Epithelial cell of esophagus (primary cell): ENCODE data around the gene WARS2.

Experiments
- DNase-seq: peaks from one replicate; pipeline ENCODE4 v3.0.0; 2010; ENCODE audit warnings: low read depth
- H3K4me3 ChIP-seq: 2 replicates; pipeline ENCODE4 v1.5.1; 2011; ENCODE audit warnings: mild to moderate bottlenecking, low read length, control low read depth
- CTCF ChIP-seq: IDR thresholded peaks from 2 replicates; pipeline ENCODE4 v1.5.1; 2011; ENCODE audit warnings: low read depth, mild to moderate bottlenecking, low read length, control low read depth, inconsistent platforms; ENCODE audit not compliant: insufficient read depth; ENCODE audit errors: missing control alignments

Gene WARS2

GRCh38 chr1:119007670-119008482, 132.6 kb downstream of the WARS2 start:
- TF ChIP-seq CTCF: no peak
- no peak for DNase-seq
- peak overlapping the region; percentile 26 for H3K4me3 ChIP-seq

GRCh38 chr1:119007339-119007669, 133.1 kb downstream of the WARS2 start:
- no peak for DNase-seq
- no peak for TF ChIP-seq CTCF
- no peak overlapping the region for H3K4me3 ChIP-seq

GRCh38 chr1:119006406-119007279, 133.8 kb downstream of the WARS2 start:
- TF ChIP-seq CTCF: no peak
- H3K4me3 ChIP-seq: no peak overlapping the region

GRCh38 chr1:119005724-119006405, 134.6 kb downstream of the WARS2 start:
- H3K4me3 ChIP-seq: no peak overlapping the region
- DNase-seq: no peak
- TF ChIP-seq CTCF: no peak

More at GRCh38 chr1:119006406-119007279, 133.8 kb downstream of the WARS2 start:
- DNase-seq: no peak

- no peak for TF ChIP-seq CTCF
- H3K4me3 ChIP-seq: no peak overlapping the region
- no peak for DNase-seq
These were observed 135.7 kb downstream of the WARS2 start for GRCh38 chr1:119004781-119005180.

GRCh38 chr1:119004129-119004527, 136.3 kb downstream of the WARS2 start:
- TF ChIP-seq CTCF: no peak
- DNase-seq: no peak
- H3K4me3 ChIP-seq: no peak overlapping the region
